LNCaP clone FGC (cell line): ENCODE data around the gene KRT3.

ENCODE experiments used
- DNase-seq: peaks from one replicate; pipeline ENCODE4 v3.0.0-alpha.2; 2011; ENCODE audit warnings: low read depth
- H3K4me3 ChIP-seq: 2 replicates; pipeline ENCODE4 v1.5.1; 2011; ENCODE audit warnings: mild to moderate bottlenecking, low read depth, low read length, control low read depth
- TF ChIP-seq, protein P1 (sequence below): IDR thresholded peaks from 2 replicates; pipeline ENCODE4 v1.5.1; 2012; ENCODE audit warnings: mild to moderate bottlenecking; ENCODE audit not compliant: control insufficient read depth, insufficient read depth; ENCODE audit errors: extremely low read depth

The KRT3 gene

DNA sequence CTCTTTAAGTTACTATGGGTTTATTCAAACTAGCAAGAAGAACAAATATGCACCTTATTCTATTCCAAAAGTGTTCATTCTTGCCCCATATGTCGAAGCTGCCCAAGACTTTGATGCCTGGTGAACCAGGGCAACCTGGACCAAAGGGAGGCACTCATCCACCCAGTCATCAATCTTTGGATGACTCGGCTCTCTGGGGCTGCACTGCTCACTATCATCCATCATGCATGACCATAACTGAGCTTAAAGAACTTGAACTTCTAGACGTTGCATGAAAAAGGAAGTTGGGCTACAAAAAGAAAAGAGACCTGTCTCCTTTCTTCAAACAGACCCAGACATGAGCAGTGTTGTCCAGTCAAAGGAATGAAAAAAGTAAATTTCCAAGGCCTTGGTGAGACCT lies 16.8 kb upstream of the KRT3 start:
- DNase-seq = no peak
- H3K4me3 ChIP-seq = no peak overlapping the region
- TF ChIP-seq, protein P1, sequence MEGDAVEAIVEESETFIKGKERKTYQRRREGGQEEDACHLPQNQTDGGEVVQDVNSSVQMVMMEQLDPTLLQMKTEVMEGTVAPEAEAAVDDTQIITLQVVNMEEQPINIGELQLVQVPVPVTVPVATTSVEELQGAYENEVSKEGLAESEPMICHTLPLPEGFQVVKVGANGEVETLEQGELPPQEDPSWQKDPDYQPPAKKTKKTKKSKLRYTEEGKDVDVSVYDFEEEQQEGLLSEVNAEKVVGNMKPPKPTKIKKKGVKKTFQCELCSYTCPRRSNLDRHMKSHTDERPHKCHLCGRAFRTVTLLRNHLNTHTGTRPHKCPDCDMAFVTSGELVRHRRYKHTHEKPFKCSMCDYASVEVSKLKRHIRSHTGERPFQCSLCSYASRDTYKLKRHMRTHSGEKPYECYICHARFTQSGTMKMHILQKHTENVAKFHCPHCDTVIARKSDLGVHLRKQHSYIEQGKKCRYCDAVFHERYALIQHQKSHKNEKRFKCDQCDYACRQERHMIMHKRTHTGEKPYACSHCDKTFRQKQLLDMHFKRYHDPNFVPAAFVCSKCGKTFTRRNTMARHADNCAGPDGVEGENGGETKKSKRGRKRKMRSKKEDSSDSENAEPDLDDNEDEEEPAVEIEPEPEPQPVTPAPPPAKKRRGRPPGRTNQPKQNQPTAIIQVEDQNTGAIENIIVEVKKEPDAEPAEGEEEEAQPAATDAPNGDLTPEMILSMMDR = no peak

DNA sequence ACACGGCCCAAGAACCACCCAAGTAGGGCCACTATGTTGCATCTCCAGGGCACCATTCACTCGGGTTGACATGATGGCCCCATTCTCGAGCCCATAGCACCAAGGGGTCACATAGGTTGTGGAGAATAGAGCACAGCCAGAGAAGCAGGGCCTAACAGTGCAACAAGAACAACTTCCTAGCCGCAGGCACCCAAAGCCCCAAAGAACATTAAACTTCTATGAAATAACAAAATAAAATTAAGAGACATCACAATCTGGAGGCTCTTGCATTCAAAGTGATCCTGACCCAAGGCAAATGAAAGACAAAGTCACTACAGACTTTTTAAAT lies 16.1 kb upstream of the KRT3 start:
- TF ChIP-seq, protein P1 = no peak
- no peak overlapping the region for H3K4me3 ChIP-seq
- DNase-seq = no peak

DNA sequence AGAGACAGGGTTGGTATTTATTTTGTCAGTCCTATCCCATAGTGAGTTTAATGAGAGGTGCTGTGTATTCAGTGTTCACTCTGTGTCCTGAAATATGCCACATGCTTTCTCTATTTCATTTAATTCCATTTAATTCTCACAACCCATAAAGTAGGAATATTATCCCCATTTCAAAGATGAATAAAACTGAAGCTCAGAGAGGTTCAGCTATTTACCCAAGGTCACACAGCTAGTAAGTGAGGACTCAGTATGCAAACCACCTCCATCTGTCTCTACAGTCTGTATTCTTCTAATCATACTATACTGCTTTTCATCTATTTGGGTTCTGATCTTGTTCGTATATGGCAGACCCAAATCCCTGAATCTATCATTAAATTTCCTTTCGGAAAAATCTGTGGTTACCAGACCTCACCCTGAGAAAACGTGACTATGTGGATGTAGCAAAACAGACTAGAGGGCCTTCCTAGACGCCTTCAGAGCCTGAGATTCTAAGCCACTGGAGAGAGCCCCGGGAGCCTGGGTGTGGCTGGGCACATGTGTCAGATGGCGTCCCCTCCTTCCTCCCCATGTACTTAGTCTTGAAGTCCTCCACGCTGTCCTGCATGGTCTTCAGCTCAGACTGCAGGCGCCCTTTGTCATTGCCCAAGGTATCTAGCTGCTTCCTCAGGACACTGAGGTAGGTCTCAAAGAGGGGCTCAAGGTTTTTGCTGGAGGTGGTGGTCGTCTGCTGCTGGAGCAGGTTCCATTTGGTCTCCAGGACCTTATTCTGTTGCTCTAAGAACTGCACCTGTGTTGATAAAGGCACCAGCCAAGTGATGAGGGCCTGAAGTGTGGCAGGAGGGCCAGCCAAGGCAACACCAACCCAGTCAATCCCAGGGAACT lies 15.5 kb upstream of the KRT3 start:
- H3K4me3 ChIP-seq = no peak overlapping the region
- TF ChIP-seq, protein P1 = no peak
- no peak for DNase-seq

DNA sequence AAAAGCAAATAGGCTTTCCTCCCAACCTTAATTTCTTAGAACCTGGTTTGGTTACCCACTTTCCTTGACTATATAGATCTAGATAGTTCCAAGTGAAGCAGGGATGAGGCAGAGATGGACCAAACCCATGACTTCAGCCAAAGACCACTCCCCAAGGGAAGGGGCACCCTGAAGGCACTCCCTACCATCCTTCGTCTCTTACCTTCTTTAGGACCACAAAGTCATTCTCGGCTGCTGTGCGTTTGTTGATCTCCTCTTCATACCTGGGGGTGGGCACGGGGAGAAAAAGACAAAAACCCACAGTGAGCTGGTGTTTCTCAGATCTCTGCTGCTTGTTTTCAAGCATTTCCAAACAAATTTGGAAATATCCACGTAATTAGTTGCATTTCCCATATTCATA lies 14.6 kb upstream of the KRT3 start:
- no peak overlapping the region for H3K4me3 ChIP-seq
- TF ChIP-seq, protein P1 = no peak
- no peak for DNase-seq

DNA sequence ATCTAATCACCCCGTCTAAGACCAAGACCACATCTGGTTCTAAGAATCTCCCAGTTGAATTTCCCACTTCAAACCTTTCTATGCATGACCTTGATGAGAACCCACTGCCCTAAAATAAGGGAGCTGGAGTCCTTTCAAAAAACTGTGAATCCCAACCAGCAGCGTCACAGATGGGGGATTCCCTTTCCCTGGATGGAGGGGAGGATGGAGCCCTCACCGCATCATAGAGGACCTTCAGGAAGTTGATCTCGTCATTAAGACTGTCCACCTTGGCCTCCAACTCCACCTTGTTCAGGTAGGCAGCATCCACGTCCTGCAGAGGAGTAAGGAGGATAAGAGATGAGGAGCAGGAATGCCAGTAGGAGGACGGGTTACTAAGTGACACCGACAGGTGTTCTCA lies 13.2 kb upstream of the KRT3 start:
- no peak for DNase-seq
- TF ChIP-seq, protein P1 = no peak
- no peak overlapping the region for H3K4me3 ChIP-seq

DNA sequence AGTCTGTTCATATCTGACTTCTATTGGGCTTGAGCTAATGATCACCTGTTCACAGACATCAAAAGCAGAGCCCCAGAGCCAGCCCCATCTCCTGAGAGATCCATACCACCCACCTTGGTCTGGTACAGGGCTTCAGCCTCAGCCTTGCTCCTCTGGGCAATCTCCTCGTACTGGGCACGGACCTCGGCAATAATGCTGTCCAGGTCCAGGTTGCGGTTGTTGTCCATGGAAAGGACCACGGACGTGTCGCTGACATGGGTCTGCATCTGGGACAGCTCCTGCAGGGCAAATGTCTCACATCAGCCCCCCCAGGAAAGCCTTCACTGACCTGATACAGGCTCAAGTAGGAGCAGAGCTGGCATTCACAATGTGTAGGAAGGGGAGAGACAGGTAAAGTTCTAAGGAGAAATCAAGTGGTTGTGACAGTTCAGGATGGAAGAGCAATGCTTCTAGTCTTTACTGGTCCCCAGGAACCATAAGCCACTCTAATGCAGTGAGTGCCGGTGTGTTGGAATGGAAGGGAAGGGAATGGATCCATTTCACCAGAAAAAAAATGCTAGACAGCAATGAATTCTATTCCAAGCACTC lies 12.8 kb upstream of the KRT3 start:
- H3K4me3 ChIP-seq = no peak overlapping the region
- TF ChIP-seq, protein P1 = no peak
- no peak for DNase-seq
